Kidney epithelial cell (primary cell): ENCODE data around the gene ASNS. TPM values are rescaled to one million over a fixed set of nuclear protein-coding genes. Genes with fewer than 3 reads are reported as not detected.
A peak's percentile ranks its signal among the peaks of the same experiment; 100 is the strongest.

Experiments used
- DNase-seq: peaks from one replicate; pipeline ENCODE4 v3.0.0-alpha.2; 2010; ENCODE audit warnings: low read depth
- H3K27me3 ChIP-seq: 2 replicates; pipeline ENCODE4 v1.6.0; 2011; ENCODE audit warnings: low read length; ENCODE audit not compliant: control insufficient read depth, insufficient read depth
- H3K36me3 ChIP-seq: 2 replicates; pipeline ENCODE4 v1.5.1; 2011; ENCODE audit warnings: low read length; ENCODE audit not compliant: control insufficient read depth, insufficient read depth
- H3K4me3 ChIP-seq: 2 replicates; pipeline ENCODE4 v1.5.1; 2011; ENCODE audit warnings: low read depth, mild to moderate bottlenecking, control low read depth, low read length
- CTCF ChIP-seq: IDR thresholded peaks from 2 replicates; pipeline ENCODE4 v1.5.1; 2011; ENCODE audit warnings: mild to moderate bottlenecking, moderate library complexity, low read length, control low read depth, inconsistent platforms; ENCODE audit not compliant: insufficient read depth, poor library complexity, severe bottlenecking
- total RNA-seq: library from RNA; depleted of rRNA; stranded (reverse); fragments of >200 nt; gene quantifications from 2 replicates; pipeline ENCODE4 v1.2.3, GENCODE V29; 2015

The ASNS gene
- total RNA-seq, 1 donor from 2014 or later = 232 TPM

DNA sequence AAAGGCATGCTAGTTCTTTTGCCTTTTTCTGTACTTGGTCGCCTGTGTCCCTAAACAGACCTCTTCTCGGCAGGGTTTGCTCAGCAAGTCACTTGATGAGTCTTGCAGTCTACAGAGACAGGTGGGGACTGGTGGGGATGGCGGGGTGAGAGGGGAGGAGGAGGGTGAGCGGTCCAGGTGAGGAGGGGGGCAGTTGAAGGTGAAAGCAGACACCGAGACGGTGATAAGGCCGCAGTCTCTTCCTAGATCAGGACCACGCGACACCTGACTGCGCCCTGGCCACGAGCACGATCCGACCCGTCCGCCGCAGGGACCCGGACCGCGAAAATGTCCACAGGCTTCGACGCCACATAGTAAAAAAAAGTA, 566 bp downstream of the ASNS start:
- Histone ChIP-seq H3K27me3 (no peaks in the 10 kb centered on the region), H3K36me3 (no peaks in the 10 kb centered on the region), H3K4me3 (peak overlapping the region; percentile 70)
- DNase-seq = no peak
- no peak for TF ChIP-seq CTCF

GRCh38 chr7:97868788-97869187, 3.4 kb downstream of the ASNS start:
- Histone ChIP-seq H3K4me3 (no peak overlapping the region), H3K36me3 (no peaks in the 10 kb centered on the region), H3K27me3 (no peaks in the 10 kb centered on the region)
- TF ChIP-seq CTCF = no peak
- DNase-seq = no peak

GRCh38 chr7:97868314-97868713, 3.9 kb downstream of the ASNS start:
- H3K36me3 ChIP-seq = no peaks in the 10 kb centered on the region
- no peak overlapping the region for H3K4me3 ChIP-seq
- no peak for TF ChIP-seq CTCF
- H3K27me3 ChIP-seq = no peaks in the 10 kb centered on the region
- DNase-seq = no peak

- H3K27me3 ChIP-seq = no peaks in the 10 kb centered on the region
- no peak for TF ChIP-seq CTCF
- DNase-seq = no peak
- no peaks in the 10 kb centered on the region for H3K36me3 ChIP-seq
- no peak overlapping the region for H3K4me3 ChIP-seq
These were observed 7.1 kb downstream of the ASNS start for GRCh38 chr7:97865104-97865503.

GRCh38 chr7:97859606-97860204, 12.5 kb downstream of the ASNS start:
- H3K4me3 ChIP-seq = no peak overlapping the region
- no peaks in the 10 kb centered on the region for H3K27me3 ChIP-seq
- no peak for TF ChIP-seq CTCF
- no peak for DNase-seq
- no peaks in the 10 kb centered on the region for H3K36me3 ChIP-seq

GRCh38 chr7:97858221-97858620, 14.0 kb downstream of the ASNS start:
- H3K4me3 ChIP-seq = no peak overlapping the region
- H3K36me3 ChIP-seq = no peaks in the 10 kb centered on the region
- no peaks in the 10 kb centered on the region for H3K27me3 ChIP-seq
- no peak for DNase-seq
- TF ChIP-seq CTCF = no peak
